Tibial nerve (tissue), 4 donors: Measurements from ENCODE around the gene KDM4B. TPM values are rescaled to one million over a fixed set of nuclear protein-coding genes. Genes with fewer than 3 reads are reported as not detected.

Source experiments
- DNase-seq, 2 donors: peaks; one replicate each; pipeline ENCODE4 v3.0.0-alpha.2; 2019; ENCODE audit warnings: low spot score in 2 of 2
- H3K27ac ChIP-seq, 4 donors: fragments of 200-600 bp; sonication (generic) in 3 of 4; one replicate each; pipeline ENCODE4 v1.5.1; 2017 to 2019; ENCODE audit warnings: mild to moderate bottlenecking in 1 of 4
- H3K27me3 ChIP-seq, 2 donors: fragments of 200-600 bp; sonication (generic) in 1 of 2; one replicate each; pipeline versions ENCODE4 v1.5.1 to v1.6.0; 2017 to 2019
- H3K36me3 ChIP-seq, 3 donors: fragments of 200-600 bp; sonication (generic); one replicate each; pipeline ENCODE4 v1.5.1; 2018 to 2019
- H3K4me1 ChIP-seq, 4 donors: fragments of 200-600 bp; sonication (generic) in 3 of 4; one replicate each; pipeline ENCODE4 v1.5.1; 2017 to 2019
- H3K4me3 ChIP-seq, 4 donors: fragments of 200-600 bp; sonication (generic) in 3 of 4; one replicate each; pipeline ENCODE4 v1.5.1; 2017 to 2019; ENCODE audit warnings: mild to moderate bottlenecking in 1 of 4, moderate library complexity in 1 of 4
- H3K9me3 ChIP-seq, 4 donors: fragments of 200-600 bp; sonication (generic) in 3 of 4; one replicate each; pipeline ENCODE4 v1.5.1; 2017 to 2019
- EP300 ChIP-seq, 2 donors: sonication (generic); formaldehyde crosslinking; IDR thresholded peaks; one replicate each; pipeline ENCODE4 v1.6.1; 2017; ENCODE audit warnings: antibody characterized with exemption in 2 of 2, mild to moderate bottlenecking in 1 of 2
- POLR2A ChIP-seq, 2 donors: fragments of 450-650 bp; IDR thresholded peaks; one replicate each; pipeline ENCODE4 v1.6.1; 2017; ENCODE audit warnings: antibody characterized with exemption in 2 of 2, mild to moderate bottlenecking in 2 of 2, moderate library complexity in 2 of 2
- WGBS, 2 donors: methylation state at CpG; one replicate each; pipeline ENCODE4 v1.1.5; 2018; 5-methylcytosine and 5-hydroxymethylcytosine counted together
- total RNA-seq, 4 donors: library from RNA; depleted of rRNA; stranded (reverse); fragments of >200 nt; gene quantifications; one replicate each; pipeline ENCODE4 v1.1.0, GENCODE V29; 2016
- TF ChIP-seq, protein P1 (sequence below), 5 experiments: fragments of 200-600 bp in 3 of 5; fragments of 450-650 bp in 2 of 5; sonication (generic) in 3 of 5; IDR thresholded peaks; one replicate each; pipeline ENCODE4 v1.5.1; 2016 to 2019; ENCODE audit warnings: antibody characterized with exemption in 5 of 5, mild to moderate bottlenecking in 3 of 5, moderate library complexity in 2 of 5

Gene KDM4B
- total RNA-seq, 4 donors from 2014 or later = 37.8 to 72.4 (median 57.2) TPM

DNA sequence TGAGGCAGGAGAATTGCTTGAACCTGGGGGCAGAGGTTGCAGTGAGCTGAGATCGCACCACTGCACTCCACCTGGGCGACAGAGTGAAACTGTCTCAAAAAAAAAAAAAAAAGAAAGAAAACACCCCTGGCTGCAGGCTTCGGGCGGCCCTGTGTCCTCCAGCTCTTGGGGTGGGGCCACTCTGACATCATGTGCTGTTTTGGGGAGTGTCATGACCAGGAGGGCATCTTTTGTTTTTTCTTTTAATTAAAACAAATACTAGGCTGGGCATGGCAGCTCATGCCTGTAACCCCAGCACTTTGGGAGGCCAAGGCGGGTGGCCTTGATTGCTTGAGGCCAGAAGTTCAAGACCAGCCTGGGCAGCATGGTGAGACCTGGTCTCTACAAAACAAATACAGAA lies 52.1 kb downstream of the KDM4B start:
- peaks cover 0 to 44% (median 3%) of the 10 kb centered on the region in 4 donors for H3K4me1 ChIP-seq
- H3K4me3 ChIP-seq = no peak overlapping the region
- no peak overlapping the region for H3K27ac ChIP-seq
- peaks cover 0 to 34% (median 8%) of the 10 kb centered on the region in 3 donors for H3K36me3 ChIP-seq
- DNase-seq = no peak
- H3K27me3 ChIP-seq = no peaks in the 10 kb centered on the region
- TF ChIP-seq, protein P1, sequence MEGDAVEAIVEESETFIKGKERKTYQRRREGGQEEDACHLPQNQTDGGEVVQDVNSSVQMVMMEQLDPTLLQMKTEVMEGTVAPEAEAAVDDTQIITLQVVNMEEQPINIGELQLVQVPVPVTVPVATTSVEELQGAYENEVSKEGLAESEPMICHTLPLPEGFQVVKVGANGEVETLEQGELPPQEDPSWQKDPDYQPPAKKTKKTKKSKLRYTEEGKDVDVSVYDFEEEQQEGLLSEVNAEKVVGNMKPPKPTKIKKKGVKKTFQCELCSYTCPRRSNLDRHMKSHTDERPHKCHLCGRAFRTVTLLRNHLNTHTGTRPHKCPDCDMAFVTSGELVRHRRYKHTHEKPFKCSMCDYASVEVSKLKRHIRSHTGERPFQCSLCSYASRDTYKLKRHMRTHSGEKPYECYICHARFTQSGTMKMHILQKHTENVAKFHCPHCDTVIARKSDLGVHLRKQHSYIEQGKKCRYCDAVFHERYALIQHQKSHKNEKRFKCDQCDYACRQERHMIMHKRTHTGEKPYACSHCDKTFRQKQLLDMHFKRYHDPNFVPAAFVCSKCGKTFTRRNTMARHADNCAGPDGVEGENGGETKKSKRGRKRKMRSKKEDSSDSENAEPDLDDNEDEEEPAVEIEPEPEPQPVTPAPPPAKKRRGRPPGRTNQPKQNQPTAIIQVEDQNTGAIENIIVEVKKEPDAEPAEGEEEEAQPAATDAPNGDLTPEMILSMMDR (IDR thresholded peaks at IDR 0.05) = no peak
- TF ChIP-seq POLR2A (IDR thresholded peaks at IDR 0.05) (no peak), EP300 (IDR thresholded peaks at IDR 0.05) (no peak)
- 73 to 80% methylated on average over 5 of the region's 5 CpGs for WGBS, 2 donors
- H3K9me3 ChIP-seq = no peaks in the 10 kb centered on the region

DNA sequence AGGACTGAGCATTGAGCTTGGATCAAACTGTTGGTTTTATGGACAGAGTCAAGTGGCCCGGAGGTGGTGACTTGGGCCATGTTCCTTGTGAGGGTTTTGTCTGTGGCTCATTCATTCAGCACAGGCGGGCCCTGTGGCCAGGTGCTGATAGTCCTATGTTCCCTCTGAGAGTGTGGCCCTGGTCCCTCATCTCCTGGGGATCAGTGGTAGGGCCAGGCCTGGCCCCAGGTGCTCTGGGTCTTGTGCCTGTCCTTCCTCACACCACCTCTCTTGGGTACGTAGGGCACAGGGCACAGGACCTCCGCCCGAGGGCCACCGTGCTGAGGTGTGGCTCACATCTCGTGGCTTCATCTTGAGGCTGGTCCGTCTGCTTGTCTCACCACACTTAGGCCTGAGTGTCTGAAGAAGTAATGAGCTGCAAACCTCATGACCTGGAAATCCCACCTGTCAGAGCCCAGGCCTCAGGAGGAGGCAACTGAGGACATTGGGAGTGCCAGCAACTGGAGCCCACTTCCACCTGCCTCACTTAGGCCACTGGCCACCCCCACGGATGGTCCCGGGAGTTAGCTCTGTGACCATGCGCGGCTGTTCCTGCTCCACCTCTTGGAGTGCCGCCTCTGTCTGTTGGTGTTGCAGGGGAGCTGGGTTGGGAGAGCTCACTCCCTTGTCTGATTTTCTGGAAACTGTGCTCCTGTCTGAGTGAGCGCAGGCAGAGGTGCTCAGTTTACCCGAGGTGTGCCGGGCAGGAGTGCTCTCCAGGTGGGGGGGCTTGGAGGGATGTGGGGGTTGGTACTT lies 53.4 kb downstream of the KDM4B start:
- H3K9me3 ChIP-seq = no peaks in the 10 kb centered on the region
- H3K4me3 ChIP-seq = no peak overlapping the region
- H3K36me3 ChIP-seq = peaks cover 0 to 22% (median 0%) of the 10 kb centered on the region in 3 donors
- no peak for DNase-seq
- H3K27ac ChIP-seq = no peak overlapping the region
- no peaks in the 10 kb centered on the region for H3K27me3 ChIP-seq
- H3K4me1 ChIP-seq = peaks cover 0 to 57% (median 9%) of the 10 kb centered on the region in 4 donors
- TF ChIP-seq, protein P1 (IDR thresholded peaks at IDR 0.05) = no peak
- TF ChIP-seq POLR2A (IDR thresholded peaks at IDR 0.05) (no peak), EP300 (IDR thresholded peaks at IDR 0.05) (no peak)
- 90 to 92% methylated on average over 16 of the region's 16 CpGs for WGBS, 2 donors

DNA sequence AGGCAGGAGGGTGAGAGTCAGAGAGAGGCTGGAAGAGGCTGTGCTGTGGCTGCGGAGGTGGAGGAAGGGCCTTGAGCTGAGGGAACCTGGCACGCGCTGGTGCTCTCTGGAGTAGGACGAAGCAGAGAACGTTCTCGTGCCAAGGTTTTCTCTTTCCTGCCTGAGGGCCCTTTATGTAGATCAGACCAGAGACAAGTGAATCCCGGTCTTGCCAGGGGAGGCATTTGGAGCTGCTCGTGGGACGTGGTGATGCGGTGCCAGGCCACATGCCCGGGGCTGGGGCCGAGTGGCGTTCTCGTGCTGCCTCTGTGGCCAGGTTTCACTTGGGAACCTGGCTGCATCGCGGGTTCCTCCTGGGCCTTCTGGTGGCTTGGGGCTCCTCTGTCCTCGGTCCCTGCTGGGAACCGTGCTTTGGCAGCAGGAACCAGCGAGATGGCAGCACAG lies 54.2 kb downstream of the KDM4B start:
- peaks cover 0 to 13% (median 0%) of the 10 kb centered on the region in 3 donors for H3K36me3 ChIP-seq
- DNase-seq = no peak
- H3K27me3 ChIP-seq = no peaks in the 10 kb centered on the region
- H3K4me1 ChIP-seq = peaks cover 0 to 56% (median 13%) of the 10 kb centered on the region in 4 donors
- H3K27ac ChIP-seq = no peak overlapping the region
- WGBS, 2 donors = 82 to 88% methylated on average over 17 to 19 of the region's 19 CpGs
- TF ChIP-seq POLR2A (IDR thresholded peaks at IDR 0.05) = no peak
- TF ChIP-seq, protein P1 (IDR thresholded peaks at IDR 0.05) = no peak
- TF ChIP-seq EP300 (IDR thresholded peaks at IDR 0.05) = no peak
- H3K4me3 ChIP-seq = no peak overlapping the region
- no peaks in the 10 kb centered on the region for H3K9me3 ChIP-seq

DNA sequence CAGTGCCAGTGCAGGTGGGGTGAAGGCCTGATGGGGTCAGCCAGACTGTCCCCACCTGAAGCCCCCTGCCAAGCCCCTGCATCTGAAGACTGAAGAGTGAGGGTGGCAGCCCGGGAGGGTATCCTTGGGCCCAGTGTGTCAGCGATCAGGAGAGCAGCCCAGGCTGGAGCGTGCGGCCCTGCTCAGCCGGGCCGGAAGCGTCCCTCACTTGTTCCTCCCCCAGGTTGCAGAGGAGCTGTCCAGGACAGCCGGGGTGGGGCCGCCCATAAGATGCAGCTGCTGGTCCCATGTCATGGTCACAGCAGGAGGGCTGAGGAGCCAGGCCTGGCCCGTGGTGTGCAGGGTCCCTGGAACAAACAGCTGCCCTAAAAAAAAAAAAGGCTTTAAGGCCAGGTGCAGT lies 55.4 kb downstream of the KDM4B start:
- no peak overlapping the region for H3K27ac ChIP-seq
- DNase-seq = no peak
- WGBS, 2 donors = 81 to 86% methylated on average over 10 of the region's 10 CpGs
- peaks cover 0 to 5% (median 0%) of the 10 kb centered on the region in 3 donors for H3K36me3 ChIP-seq
- no peaks in the 10 kb centered on the region for H3K27me3 ChIP-seq
- H3K4me3 ChIP-seq = no peak overlapping the region
- H3K9me3 ChIP-seq = no peaks in the 10 kb centered on the region
- H3K4me1 ChIP-seq = peaks cover 0 to 48% (median 13%) of the 10 kb centered on the region in 4 donors
- no peak for TF ChIP-seq POLR2A (IDR thresholded peaks at IDR 0.05)

DNA sequence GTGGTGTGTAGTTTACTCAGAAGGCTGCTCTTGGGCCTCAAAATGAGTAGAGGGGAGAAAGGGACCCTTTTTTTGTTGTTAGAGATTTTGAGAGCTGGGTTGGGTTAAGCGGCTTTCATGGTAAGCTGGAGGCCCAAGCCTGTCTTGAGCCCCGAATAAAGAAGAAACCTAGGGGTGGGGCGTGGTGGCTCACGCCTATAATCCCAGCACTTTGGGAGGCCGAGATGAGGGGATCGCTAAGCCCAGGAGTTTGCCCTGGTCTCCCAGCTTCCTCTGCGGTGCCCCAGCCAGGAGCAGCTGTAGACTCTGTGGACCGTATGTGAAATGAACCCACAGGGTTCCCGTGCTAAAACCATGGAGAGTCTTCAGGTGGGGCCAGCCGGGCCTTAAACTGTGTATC lies 56.1 kb downstream of the KDM4B start:
- TF ChIP-seq, protein P1 (IDR thresholded peaks at IDR 0.05) = no peak
- no peak for TF ChIP-seq POLR2A (IDR thresholded peaks at IDR 0.05)
- TF ChIP-seq EP300 (IDR thresholded peaks at IDR 0.05) = no peak
- no peak overlapping the region for H3K27ac ChIP-seq
- no peaks in the 10 kb centered on the region for H3K27me3 ChIP-seq
- H3K4me1 ChIP-seq = peaks cover 0 to 53% (median 13%) of the 10 kb centered on the region in 4 donors
- DNase-seq = no peak
- peaks cover 0 to 5% (median 0%) of the 10 kb centered on the region in 3 donors for H3K36me3 ChIP-seq
- WGBS, 2 donors = 79 to 86% methylated on average over 10 of the region's 10 CpGs
- H3K9me3 ChIP-seq = no peaks in the 10 kb centered on the region
- H3K4me3 ChIP-seq = no peak overlapping the region
